Transverse colon (tissue), 4 donors: ENCODE results near the gene NFASC.

Experiments
- EP300 ChIP-seq: sonication (generic); formaldehyde crosslinking; IDR thresholded peaks from one replicate; pipeline ENCODE4 v1.6.1; 2017; ENCODE audit warnings: antibody characterized with exemption, low read depth
- POLR2A ChIP-seq: fragments of 450-650 bp; IDR thresholded peaks from one replicate; pipeline ENCODE4 v1.6.1; 2016; ENCODE audit warnings: antibody characterized with exemption, mild to moderate bottlenecking, moderate library complexity
- POLR2AphosphoS5 ChIP-seq, 3 donors: sonication (generic); formaldehyde crosslinking; IDR thresholded peaks; one replicate each; pipeline ENCODE4 v1.6.1; 2016; ENCODE audit warnings: antibody characterized with exemption in 3 of 3
- TF ChIP-seq, protein P1 (sequence below), 5 experiments: fragments of 200-600 bp in 3 of 5; fragments of 450-650 bp in 2 of 5; sonication (generic) in 3 of 5; IDR thresholded peaks; 1 replicate in 2 of 5; 2 replicates in 3 of 5; pipeline ENCODE4 v1.5.1; 2016 to 2017; ENCODE audit warnings: antibody characterized with exemption in 5 of 5, inconsistent platforms in 3 of 5, mild to moderate bottlenecking in 2 of 5, moderate library complexity in 1 of 5

DNA sequence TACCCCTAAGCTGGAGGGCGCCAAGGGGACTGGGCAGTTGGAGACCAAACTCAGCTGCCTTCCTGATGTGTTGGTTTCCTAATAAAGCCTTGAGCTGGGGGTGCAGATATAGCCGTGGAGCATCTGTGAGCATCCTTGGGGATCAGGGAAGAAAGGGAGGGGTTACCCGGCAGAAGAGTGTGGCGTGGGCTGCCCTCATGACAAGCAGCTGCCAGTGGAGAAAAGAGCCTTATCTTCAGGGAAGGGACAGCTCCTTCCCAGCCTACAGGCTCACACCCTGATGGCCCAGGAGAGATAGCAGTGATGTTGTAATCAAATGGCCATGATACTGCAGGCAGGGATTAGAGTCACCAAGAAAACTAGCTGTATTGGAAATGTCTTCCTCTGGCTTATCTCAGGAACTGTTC, 10.8 kb upstream of the NFASC start:
- TF ChIP-seq, protein P1, sequence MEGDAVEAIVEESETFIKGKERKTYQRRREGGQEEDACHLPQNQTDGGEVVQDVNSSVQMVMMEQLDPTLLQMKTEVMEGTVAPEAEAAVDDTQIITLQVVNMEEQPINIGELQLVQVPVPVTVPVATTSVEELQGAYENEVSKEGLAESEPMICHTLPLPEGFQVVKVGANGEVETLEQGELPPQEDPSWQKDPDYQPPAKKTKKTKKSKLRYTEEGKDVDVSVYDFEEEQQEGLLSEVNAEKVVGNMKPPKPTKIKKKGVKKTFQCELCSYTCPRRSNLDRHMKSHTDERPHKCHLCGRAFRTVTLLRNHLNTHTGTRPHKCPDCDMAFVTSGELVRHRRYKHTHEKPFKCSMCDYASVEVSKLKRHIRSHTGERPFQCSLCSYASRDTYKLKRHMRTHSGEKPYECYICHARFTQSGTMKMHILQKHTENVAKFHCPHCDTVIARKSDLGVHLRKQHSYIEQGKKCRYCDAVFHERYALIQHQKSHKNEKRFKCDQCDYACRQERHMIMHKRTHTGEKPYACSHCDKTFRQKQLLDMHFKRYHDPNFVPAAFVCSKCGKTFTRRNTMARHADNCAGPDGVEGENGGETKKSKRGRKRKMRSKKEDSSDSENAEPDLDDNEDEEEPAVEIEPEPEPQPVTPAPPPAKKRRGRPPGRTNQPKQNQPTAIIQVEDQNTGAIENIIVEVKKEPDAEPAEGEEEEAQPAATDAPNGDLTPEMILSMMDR (IDR thresholded peaks at IDR 0.05): no peak
- TF ChIP-seq EP300 (no peak), POLR2AphosphoS5 (IDR thresholded peaks at IDR 0.05) (no peak), POLR2A (no peak)
